D721Med (cell line): ENCODE data around the gene MPL.

ENCODE experiments used
- DNase-seq: peaks from one replicate; pipeline ENCODE4 v3.0.0; 2011; ENCODE audit warnings: low spot score; ENCODE audit not compliant: insufficient read length
- FAIRE-seq: peaks from 2 replicates; lab custom pipeline; 2011; peaks lifted over from hg19 to GRCh38; lab: Jason Lieb, UNC
- TF ChIP-seq, protein P1 (sequence below): IDR thresholded peaks from 2 replicates; pipeline ENCODE4 v1.5.1; 2012; ENCODE audit warnings: mild to moderate bottlenecking, control low read depth; ENCODE audit not compliant: insufficient read depth; ENCODE audit errors: missing control alignments

MPL gene

DNA sequence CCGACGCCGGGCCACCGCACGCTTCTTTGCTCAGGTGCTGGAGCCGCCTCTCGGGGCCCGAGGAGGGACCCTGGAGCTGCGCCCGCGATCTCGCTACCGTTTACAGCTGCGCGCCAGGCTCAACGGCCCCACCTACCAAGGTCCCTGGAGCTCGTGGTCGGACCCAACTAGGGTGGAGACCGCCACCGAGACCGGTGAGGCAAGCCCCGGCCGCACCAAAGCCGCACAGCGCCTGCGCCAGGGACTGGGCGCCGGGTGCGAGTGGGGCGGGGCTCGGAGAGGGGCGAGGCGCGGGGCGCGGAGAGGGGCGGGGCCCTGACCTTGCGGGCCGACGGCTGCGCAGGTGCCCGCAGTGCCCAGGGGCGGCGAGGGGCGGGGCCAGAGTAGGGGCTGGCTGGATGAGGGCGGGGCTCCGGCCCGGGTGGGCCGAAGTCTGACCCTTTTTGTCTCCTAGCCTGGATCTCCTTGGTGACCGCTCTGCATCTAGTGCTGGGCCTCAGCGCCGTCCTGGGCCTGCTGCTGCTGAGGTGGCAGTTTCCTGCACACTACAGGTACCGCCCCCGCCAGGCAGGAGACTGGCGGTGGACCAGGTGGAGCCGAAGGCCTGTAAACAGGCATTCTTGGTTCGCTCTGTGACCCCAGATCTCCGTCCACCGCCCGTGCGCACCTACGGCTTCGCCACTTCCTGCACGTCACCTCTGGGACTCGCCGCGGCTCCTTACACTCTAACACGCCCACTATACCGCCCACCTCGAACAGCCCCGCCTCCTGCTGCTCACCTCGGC lies 11.4 kb downstream of the MPL start:
- FAIRE-seq: no peak
- peak; percentile 93 for DNase-seq
- TF ChIP-seq, protein P1, sequence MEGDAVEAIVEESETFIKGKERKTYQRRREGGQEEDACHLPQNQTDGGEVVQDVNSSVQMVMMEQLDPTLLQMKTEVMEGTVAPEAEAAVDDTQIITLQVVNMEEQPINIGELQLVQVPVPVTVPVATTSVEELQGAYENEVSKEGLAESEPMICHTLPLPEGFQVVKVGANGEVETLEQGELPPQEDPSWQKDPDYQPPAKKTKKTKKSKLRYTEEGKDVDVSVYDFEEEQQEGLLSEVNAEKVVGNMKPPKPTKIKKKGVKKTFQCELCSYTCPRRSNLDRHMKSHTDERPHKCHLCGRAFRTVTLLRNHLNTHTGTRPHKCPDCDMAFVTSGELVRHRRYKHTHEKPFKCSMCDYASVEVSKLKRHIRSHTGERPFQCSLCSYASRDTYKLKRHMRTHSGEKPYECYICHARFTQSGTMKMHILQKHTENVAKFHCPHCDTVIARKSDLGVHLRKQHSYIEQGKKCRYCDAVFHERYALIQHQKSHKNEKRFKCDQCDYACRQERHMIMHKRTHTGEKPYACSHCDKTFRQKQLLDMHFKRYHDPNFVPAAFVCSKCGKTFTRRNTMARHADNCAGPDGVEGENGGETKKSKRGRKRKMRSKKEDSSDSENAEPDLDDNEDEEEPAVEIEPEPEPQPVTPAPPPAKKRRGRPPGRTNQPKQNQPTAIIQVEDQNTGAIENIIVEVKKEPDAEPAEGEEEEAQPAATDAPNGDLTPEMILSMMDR: no peak

- TF ChIP-seq, protein P1: no peak
- no peak for FAIRE-seq
- DNase-seq: no peak
Observed at GRCh38 chr1:43349594-43350306, 12.1 kb downstream of the MPL start.

- no peak for FAIRE-seq
- TF ChIP-seq, protein P1: no peak
Observed at GRCh38 chr1:43350976-43351375, 13.4 kb downstream of the MPL start.

DNA sequence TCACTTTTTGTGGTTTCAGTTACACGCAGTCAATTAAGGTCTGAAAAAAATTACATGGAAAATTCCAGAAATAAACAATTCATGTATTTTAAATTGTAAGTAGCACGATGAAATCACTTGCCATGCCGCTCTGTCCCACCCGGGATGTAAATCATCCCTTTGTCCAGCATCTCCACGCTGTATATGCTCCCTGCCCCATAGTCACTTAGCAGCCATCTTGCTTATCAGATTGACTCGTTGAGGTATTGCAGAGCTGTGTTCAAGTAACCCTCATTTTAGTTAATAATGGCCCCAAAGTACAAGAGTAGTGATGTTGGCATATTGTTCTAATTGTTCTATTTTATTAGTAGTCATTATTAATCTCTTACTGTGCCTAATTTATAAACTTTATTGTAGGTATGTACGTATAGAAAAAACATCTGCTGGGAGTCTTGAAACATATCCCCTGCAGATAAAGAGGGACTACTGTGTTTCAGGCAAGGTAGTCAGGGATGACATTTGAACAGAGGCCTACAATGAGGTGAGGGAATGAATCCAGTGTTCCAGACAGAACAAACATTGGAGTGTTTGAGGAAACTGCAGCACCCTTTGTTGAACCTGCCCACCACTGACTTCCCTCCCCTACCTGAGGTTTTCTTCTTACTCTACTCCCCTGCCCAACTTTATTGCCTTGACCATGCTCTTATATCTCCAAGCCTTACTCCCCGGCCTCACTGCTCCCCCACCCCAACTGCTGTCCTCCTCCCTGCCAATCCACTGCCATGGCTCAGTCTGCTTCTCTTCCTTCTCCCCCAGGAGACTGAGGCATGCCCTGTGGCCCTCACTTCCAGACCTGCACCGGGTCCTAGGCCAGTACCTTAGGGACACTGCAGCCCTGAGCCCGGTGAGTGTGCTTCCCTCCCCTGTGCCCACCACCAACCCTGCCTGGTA lies 14.1 kb downstream of the MPL start:
- DNase-seq: no peak
- TF ChIP-seq, protein P1: no peak
- FAIRE-seq: no peak

More at GRCh38 chr1:43350976-43351375, 13.4 kb downstream of the MPL start:
- no peak for DNase-seq

DNA sequence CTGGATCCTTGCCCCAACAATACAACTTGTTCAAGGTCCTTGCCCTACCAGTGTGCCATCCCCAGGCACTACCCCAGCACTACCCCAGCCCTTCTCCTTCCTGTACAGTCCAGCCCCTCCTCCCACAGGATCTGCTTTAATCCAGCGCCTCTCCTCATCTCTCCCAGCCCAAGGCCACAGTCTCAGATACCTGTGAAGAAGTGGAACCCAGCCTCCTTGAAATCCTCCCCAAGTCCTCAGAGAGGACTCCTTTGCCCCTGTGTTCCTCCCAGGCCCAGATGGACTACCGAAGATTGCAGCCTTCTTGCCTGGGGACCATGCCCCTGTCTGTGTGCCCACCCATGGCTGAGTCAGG lies 14.7 kb downstream of the MPL start:
- TF ChIP-seq, protein P1: no peak
- FAIRE-seq (no peak), DNase-seq (no peak)

DNA sequence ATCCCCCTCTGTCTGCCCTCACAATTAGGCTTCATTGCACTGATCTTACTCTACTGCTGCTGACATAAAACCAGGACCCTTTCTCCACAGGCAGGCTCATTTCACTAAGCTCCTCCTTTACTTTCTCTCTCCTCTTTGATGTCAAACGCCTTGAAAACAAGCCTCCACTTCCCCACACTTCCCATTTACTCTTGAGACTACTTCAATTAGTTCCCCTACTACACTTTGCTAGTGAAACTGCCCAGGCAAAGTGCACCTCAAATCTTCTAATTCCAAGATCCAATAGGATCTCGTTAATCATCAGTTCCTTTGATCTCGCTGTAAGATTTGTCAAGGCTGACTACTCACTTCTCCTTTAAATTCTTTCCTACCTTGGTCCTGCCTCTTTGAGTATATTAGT lies 15.3 kb downstream of the MPL start:
- TF ChIP-seq, protein P1: no peak
- DNase-seq (no peak), FAIRE-seq (no peak)
